PC-9 (cell line): Measurements from ENCODE around the gene NEU1. TPM values are rescaled to one million over a fixed set of nuclear protein-coding genes. Genes with fewer than 3 reads are reported as not detected.

Experiments
- BruUV-seq: library from RNA; stranded (reverse); fragments of 400-500 nt; replicated peaks from 2 replicates; lab custom pipeline; 2021; lab: Mats Ljungman, UMichigan
- CTCF ChIA-PET: fragments of 300-600 bp; sonication (Branson Sonifier 250); formaldehyde crosslinking; loops from one replicate; lab custom pipeline; 2022; ENCODE audit warnings: antibody characterized with exemption; lab: Charles Lee
- POLR2A ChIA-PET: fragments of 300-600 bp; sonication (Branson Sonifier 250); formaldehyde crosslinking; loops from one replicate; lab custom pipeline; 2022; ENCODE audit warnings: antibody characterized with exemption; ENCODE audit not compliant: unreplicated experiment; lab: Charles Lee
- DNase-seq, 2 experiments: peaks; one replicate each; pipeline versions ENCODE4 v3.0.0 to v3.0.0-alpha.2; 2015 to 2022; ENCODE audit warnings: mixed read lengths in 1 of 2
- H2AFZ ChIP-seq: fragments of 200-600 bp; sonication (generic); 2 replicates; pipeline ENCODE4 v1.8.1; 2017; ENCODE audit warnings: antibody characterized with exemption
- H3F3A ChIP-seq: fragments of 200-600 bp; sonication (generic); 2 replicates; pipeline ENCODE4 v1.8.1; 2017; ENCODE audit warnings: antibody characterized with exemption, mild to moderate bottlenecking, low read depth; ENCODE audit not compliant: insufficient read depth
- H3K27ac ChIP-seq: fragments of 200-600 bp; sonication (generic); 2 replicates; pipeline ENCODE4 v1.6.1; 2016; ENCODE audit warnings: mixed run types
- H3K27me3 ChIP-seq: fragments of 200-600 bp; sonication (generic); 2 replicates; pipeline ENCODE4 v1.6.1; 2016; ENCODE audit warnings: low read depth, mixed run types; ENCODE audit not compliant: insufficient read depth
- H3K36me3 ChIP-seq: fragments of 200-600 bp; sonication (generic); 2 replicates; pipeline ENCODE4 v1.6.1; 2016; ENCODE audit warnings: low read depth, mixed run types
- H3K4me1 ChIP-seq: fragments of 200-600 bp; sonication (generic); replicated peaks from 2 replicates; pipeline ENCODE4 v1.6.1; 2016; ENCODE audit warnings: mixed run types; ENCODE audit not compliant: insufficient read depth
- H3K4me2 ChIP-seq: fragments of 200-600 bp; sonication (generic); 2 replicates; pipeline ENCODE4 v1.6.1; 2017; ENCODE audit warnings: mixed run types
- H3K4me3 ChIP-seq: fragments of 200-600 bp; sonication (generic); 2 replicates; pipeline ENCODE4 v1.6.1; 2016; ENCODE audit warnings: mixed run types
- H3K79me2 ChIP-seq: fragments of 200-600 bp; sonication (generic); 2 replicates; pipeline ENCODE4 v1.6.1; 2017; ENCODE audit warnings: low read depth, mixed run types
- H3K9me2 ChIP-seq: fragments of 200-600 bp; sonication (generic); 2 replicates; pipeline ENCODE4 v1.8.1; 2017; ENCODE audit warnings: mild to moderate bottlenecking; ENCODE audit not compliant: insufficient read depth
- H3K9me3 ChIP-seq: fragments of 200-600 bp; sonication (generic); 2 replicates; pipeline ENCODE4 v1.8.1; 2016; ENCODE audit warnings: low read depth; ENCODE audit not compliant: insufficient read depth
- H4K20me1 ChIP-seq: fragments of 200-600 bp; sonication (generic); 2 replicates; pipeline ENCODE4 v1.8.1; 2017; ENCODE audit not compliant: insufficient read depth
- CTCF ChIP-seq: fragments of 200-600 bp; sonication (generic); conservative IDR thresholded peaks from 2 replicates; pipeline ENCODE4 v1.6.1; 2017; ENCODE audit warnings: mixed run types, antibody characterized with exemption, mild to moderate bottlenecking, moderate library complexity
- EZH2 ChIP-seq: fragments of 200-600 bp; sonication (generic); IDR thresholded peaks from 2 replicates; pipeline ENCODE4 v1.8.0; 2017; ENCODE audit warnings: antibody characterized with exemption, low read depth
- intact Hi-C: fragments of 100-400 bp; cut with micrococcal nuclease; formaldehyde crosslinking; loops from one replicate; pipeline ENCODE4 v1.10.0; 2022; ENCODE audit not compliant: unreplicated experiment
- total RNA-seq: library from RNA; stranded (reverse); gene quantifications from 2 replicates; pipeline ENCODE4 v1.2.3, GENCODE V29; 2021

The NEU1 gene
- total RNA-seq, 1 experiment from 2014 or later: 23.4 TPM

- peaks cover 63% of the 10 kb centered on the region for H3K79me2 ChIP-seq
- H4K20me1 ChIP-seq: peaks cover 41% of the 10 kb centered on the region
- H3K9me2 ChIP-seq: no peaks in the 10 kb centered on the region
- H3K4me1 ChIP-seq: peaks cover 27% of the 10 kb centered on the region
- H3K36me3 ChIP-seq: peaks cover 44% of the 10 kb centered on the region
- TF ChIP-seq EZH2 (no peak), CTCF (no peak)
- intact Hi-C loops: no loop called here
- H2AFZ ChIP-seq: no peak overlapping the region
- no peak for DNase-seq
- BruUV-seq: no TSS peak
- H3K4me2 ChIP-seq: peak overlapping the region; percentile 98
- peaks cover 89% of the 10 kb centered on the region for H3F3A ChIP-seq
- peak overlapping the region; percentile 77 for H3K27ac ChIP-seq
- no peaks in the 10 kb centered on the region for H3K27me3 ChIP-seq
- ChIA-PET CTCF (interaction anchor here (0.6 kb wide), 1 partner anchor 164 kb away, joined by 4 read pairs; no protein-coding TSS in a partner anchor), POLR2A (interaction anchor here (0.7 kb wide), 1 partner anchor 119 kb away, joined by 4 read pairs; no protein-coding TSS in a partner anchor)
- peak overlapping the region; percentile 94 for H3K4me3 ChIP-seq
- H3K9me3 ChIP-seq: no peaks in the 10 kb centered on the region
These were observed 25.1 kb downstream of the NEU1 start for GRCh38 chr6:31837369-31838113.

- BruUV-seq: no TSS peak
- H2AFZ ChIP-seq: no peak overlapping the region
- POLR2A ChIA-PET: interaction anchor here (0.5 to 0.7 kb wide), 3 partner anchors 29 to 136 kb away, joined by 3 to 4 read pairs (median 3); a partner anchor contains a TSS
These were observed 25.9 kb downstream of the NEU1 start for GRCh38 chr6:31836474-31837368.

More at GRCh38 chr6:31836474-31837368, 25.9 kb downstream of the NEU1 start:
- Histone ChIP-seq H3K4me3 (peak overlapping the region; percentile 94), H3K4me1 (peaks cover 33% of the 10 kb centered on the region), H3F3A (peaks cover 86% of the 10 kb centered on the region), H3K79me2 (peaks cover 71% of the 10 kb centered on the region), H3K9me2 (no peaks in the 10 kb centered on the region), H3K27me3 (no peaks in the 10 kb centered on the region), H3K27ac (peak overlapping the region; percentile 77), H3K9me3 (no peaks in the 10 kb centered on the region), H3K4me2 (peak overlapping the region; percentile 98), H4K20me1 (peaks cover 43% of the 10 kb centered on the region), H3K36me3 (peaks cover 44% of the 10 kb centered on the region)
- CTCF ChIA-PET: no interaction called here
- no peak for DNase-seq
- intact Hi-C loops: no loop called here
- no peak; the same call in 1 of the 2 replicates for TF ChIP-seq CTCF
- no peak for TF ChIP-seq EZH2
